Measurements from ENCODE around the gene PSTPIP1. TPM values are rescaled to one million over a fixed set of nuclear protein-coding genes. Genes with fewer than 3 reads are reported as not detected.

The PSTPIP1 gene
- total and polyA plus RNA-seq, 9 of the 15 experiments (the other 6 are each of a cell fraction or from before 2014, with no cell fraction given) = not detected

GRCh38 chr15:76976141-76976540, 18.8 kb upstream of the PSTPIP1 start:
- no peak overlapping the region for H3K4me2 ChIP-seq (ENCODE audit: insufficient read depth, low read length)
- H3K27me3 ChIP-seq (ENCODE audit: control insufficient read depth in 2 of 2, insufficient read depth in 2 of 2, low read length in 2 of 2) = peaks cover 10 to 42% of the 10 kb centered on the region in 2 experiments
- in situ Hi-C loops (cut with MboI) (no loop called here), intact Hi-C loops (cut with micrococcal nuclease) (no loop called here)
- H3K9me1 ChIP-seq (ENCODE audit: control insufficient read depth, insufficient read depth, low read length) = no peaks in the 10 kb centered on the region
- H3K4me3 ChIP-seq = no peak overlapping the region
- no peak overlapping the region for H3K9ac ChIP-seq (ENCODE audit: insufficient read depth in 1 of 2, low read depth in 2 of 2, low read length in 2 of 2)
- H3K79me2 ChIP-seq (ENCODE audit: control insufficient read depth, insufficient read depth, low read length) = no peaks in the 10 kb centered on the region
- no peaks in the 10 kb centered on the region for H3K36me3 ChIP-seq (ENCODE audit: control insufficient read depth, insufficient read depth, low read length)
- ATAC-seq (no peak), FAIRE-seq (no peak), DNase-seq (ENCODE audit: extremely low read depth in 1 of 4, low spot score in 3 of 4) (no peak)
- TF ChIP-seq E2F3 (CRISPR knock-in tag; IDR thresholded peaks at IDR 0.05) (no peak), RUNX1 (IDR thresholded peaks at IDR 0.05; ENCODE audit: low read depth) (no peak), SAFB (IDR thresholded peaks at IDR 0.05; ENCODE audit: borderline replicate concordance, low read depth, low read length) (no peak), GABPB2 (CRISPR knock-in tag; conservative IDR thresholded peaks at IDR 0.05) (no peak), POLR2B (IDR thresholded peaks at IDR 0.05; ENCODE audit: low read depth, partially characterized antibody) (no peak), PHF8 (IDR thresholded peaks at IDR 0.05; ENCODE audit: borderline replicate concordance, low read length) (no peak), ZBTB12 (CRISPR knock-in tag; IDR thresholded peaks at IDR 0.05) (no peak), KDM1A (IDR thresholded peaks at IDR 0.05) (no peak), MBD1 (CRISPR knock-in tag; IDR thresholded peaks at IDR 0.05) (no peak), TRIM25 (IDR thresholded peaks at IDR 0.05; ENCODE audit: borderline replicate concordance) (no peak), SMAD3 (CRISPR knock-in tag; conservative IDR thresholded peaks at IDR 0.05) (no peak), SNRNP70 (optimal IDR thresholded peaks at IDR 0.05; ENCODE audit: low read depth, low read length) (no peak), ZNF143 (CRISPR knock-in tag; IDR thresholded peaks at IDR 0.05) (no peak)
- H3K4me1 ChIP-seq (replicated peaks in 1 of 2; ENCODE audit: control insufficient read depth in 2 of 2, insufficient read depth in 2 of 2, low read length in 2 of 2) = peaks cover 0 to 11% of the 10 kb centered on the region in 2 experiments; a peak in 1 of 5 replicates
- no TSS peak for BruUV-seq (replicated peaks)
- ChIA-PET POLR2A (interaction anchor here (0.5 kb wide), 1 partner anchor 1192 kb away, joined by 3 read pairs; no protein-coding TSS in a partner anchor), CTCF (ENCODE audit: low intra/inter-chr PET ratio) (no interaction called here)
- H2AFZ ChIP-seq (ENCODE audit: low read depth, low read length) = no peak overlapping the region
- WGBS (ENCODE audit: insufficient coverage, low coverage, missing lambda C conversion rate) = 0% methylated on average over 1 of the region's 1 CpG
- no peak overlapping the region for H3K27ac ChIP-seq (ENCODE audit: extremely low read depth, low read depth, low read length)
- H3K9me3 ChIP-seq (replicated peaks; ENCODE audit: control insufficient read depth, insufficient read depth, low read depth, low read length) = no peaks in the 10 kb centered on the region
- no peaks in the 10 kb centered on the region; the same call in 1 of the 2 replicates for H4K20me1 ChIP-seq (replicated peaks; ENCODE audit: control insufficient read depth, insufficient read depth, low read length)

All from K562 (cell line).